Neural progenitor cell (in vitro differentiated cells): ENCODE results near the gene ZDHHC22.

Experiments used
- CTCF ChIP-seq: fragments of 200-600 bp; sonication (generic); IDR thresholded peaks from 2 replicates; pipeline ENCODE4 v1.5.1; 2017; ENCODE audit warnings: antibody characterized with exemption, mild to moderate bottlenecking
- EZH2 ChIP-seq: fragments of 200-600 bp; sonication (generic); IDR thresholded peaks from 2 replicates; pipeline ENCODE4 v1.6.1; 2017; ENCODE audit warnings: antibody characterized with exemption, mild to moderate bottlenecking, moderate library complexity
- EZH2phosphoT487 ChIP-seq: fragments of 200-600 bp; sonication (generic); IDR thresholded peaks from 2 replicates; pipeline ENCODE4 v1.6.1; 2017; ENCODE audit warnings: antibody characterized with exemption

- TF ChIP-seq CTCF (peak; percentile 84), EZH2 (no peak), EZH2phosphoT487 (no peak)
Measured at GRCh38 chr14:77139540-77140358, 1.8 kb downstream of the ZDHHC22 start.
